ENCODE data around the gene ZSWIM1. TPM values are rescaled to one million over a fixed set of nuclear protein-coding genes. Genes with fewer than 3 reads are reported as not detected.

Gene ZSWIM1
- total and polyA plus RNA-seq, 2 of the 4 experiments (the other 2 are of a cell fraction), result 4.2 to 10.0 TPM

DNA sequence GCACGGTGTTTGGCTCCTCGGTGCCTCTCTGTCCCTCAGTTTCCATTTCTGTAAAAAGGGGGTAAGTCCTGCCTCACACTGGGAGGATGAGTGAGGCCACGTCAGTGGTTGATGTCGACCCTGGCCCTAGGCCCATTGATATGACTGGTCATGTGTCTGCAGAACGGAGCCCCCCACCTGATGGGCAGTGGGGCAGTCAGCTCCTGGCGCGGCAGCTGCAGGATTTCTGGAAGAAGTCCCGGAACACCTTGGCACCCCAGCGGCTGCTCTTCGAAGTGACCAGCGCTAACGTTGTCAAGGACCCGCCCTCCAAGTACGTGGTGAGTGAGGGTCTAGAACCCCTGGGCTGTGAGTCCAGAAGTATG lies 46.2 kb upstream of the ZSWIM1 start:
- no peak for TF ChIP-seq SMC3 (IDR thresholded peaks at IDR 0.05; ENCODE audit: low read depth, low read length)
- TF ChIP-seq CHD1 (IDR thresholded peaks at IDR 0.05; ENCODE audit: low read depth, low read length), result no peak
- TF ChIP-seq FOS (IDR thresholded peaks at IDR 0.05; ENCODE audit: low read depth, low read length), result no peak
- TF ChIP-seq RAD21 (IDR thresholded peaks at IDR 0.05; ENCODE audit: low read length), result no peak
- TF ChIP-seq, protein P1, sequence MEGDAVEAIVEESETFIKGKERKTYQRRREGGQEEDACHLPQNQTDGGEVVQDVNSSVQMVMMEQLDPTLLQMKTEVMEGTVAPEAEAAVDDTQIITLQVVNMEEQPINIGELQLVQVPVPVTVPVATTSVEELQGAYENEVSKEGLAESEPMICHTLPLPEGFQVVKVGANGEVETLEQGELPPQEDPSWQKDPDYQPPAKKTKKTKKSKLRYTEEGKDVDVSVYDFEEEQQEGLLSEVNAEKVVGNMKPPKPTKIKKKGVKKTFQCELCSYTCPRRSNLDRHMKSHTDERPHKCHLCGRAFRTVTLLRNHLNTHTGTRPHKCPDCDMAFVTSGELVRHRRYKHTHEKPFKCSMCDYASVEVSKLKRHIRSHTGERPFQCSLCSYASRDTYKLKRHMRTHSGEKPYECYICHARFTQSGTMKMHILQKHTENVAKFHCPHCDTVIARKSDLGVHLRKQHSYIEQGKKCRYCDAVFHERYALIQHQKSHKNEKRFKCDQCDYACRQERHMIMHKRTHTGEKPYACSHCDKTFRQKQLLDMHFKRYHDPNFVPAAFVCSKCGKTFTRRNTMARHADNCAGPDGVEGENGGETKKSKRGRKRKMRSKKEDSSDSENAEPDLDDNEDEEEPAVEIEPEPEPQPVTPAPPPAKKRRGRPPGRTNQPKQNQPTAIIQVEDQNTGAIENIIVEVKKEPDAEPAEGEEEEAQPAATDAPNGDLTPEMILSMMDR (conservative IDR thresholded peaks at IDR 0.05; ENCODE audit: low read depth, low read length), result no peak
- TF ChIP-seq CEBPB (IDR thresholded peaks at IDR 0.05; ENCODE audit: low read depth, low read length), result no peak
- no peak for TF ChIP-seq USF2 (IDR thresholded peaks at IDR 0.05; ENCODE audit: low read depth, low read length)
- Histone ChIP-seq H3K9me1 (ENCODE audit: insufficient read depth, low read length) (peaks cover 17% of the 10 kb centered on the region), H3K36me3 (ENCODE audit: control insufficient read depth, insufficient read depth, low read length) (peaks cover 9% of the 10 kb centered on the region), H3K4me1 (ENCODE audit: control insufficient read depth, insufficient read depth, low read length) (peaks cover 18% of the 10 kb centered on the region), H4K5ac (ENCODE audit: low read depth, low read length) (no peak overlapping the region), H3K4ac (ENCODE audit: low read depth, low read length) (peak overlapping the region; percentile 66; the same call in 1 of the 2 replicates), H2BK5ac (ENCODE audit: low read depth, low read length, poor library complexity, severe bottlenecking) (no peak overlapping the region), H3K4me3 (ENCODE audit: insufficient read depth, low read depth, low read length) (peak overlapping the region; percentile 94), H2BK20ac (ENCODE audit: low read depth, low read length) (no peak overlapping the region), H2AFZ (replicated peaks; ENCODE audit: low read length, poor library complexity) (no peak overlapping the region), H3K23ac (ENCODE audit: low read depth, low read length) (peak overlapping the region; percentile 96), H3K27ac (ENCODE audit: insufficient read depth, low read length) (peak overlapping the region; percentile 4; the same call in 1 of the 2 replicates), H2BK120ac (ENCODE audit: low read depth, low read length) (no peak overlapping the region), H3K56ac (ENCODE audit: extremely low read depth, insufficient read depth, low read length) (no peak overlapping the region), H2AK9ac (replicated peaks; ENCODE audit: low read depth, low read length, poor library complexity) (peak overlapping the region; percentile 97), H2BK15ac (ENCODE audit: low read depth, low read length) (peak overlapping the region; percentile 25; the same call in 1 of the 3 replicates), H2AK5ac (ENCODE audit: low read depth, low read length) (peak overlapping the region; percentile 92), H3K18ac (ENCODE audit: low read depth, low read length) (no peak overlapping the region), H4K91ac (ENCODE audit: insufficient read depth, low read depth, low read length) (peak overlapping the region; percentile 67; the same call in 1 of the 2 replicates), H3K14ac (replicated peaks; ENCODE audit: low read depth, low read length) (0 out of 2 replicates have a peak overlapping the region, but pooled peaks have one; percentile 1), H3K4me2 (ENCODE audit: low read depth, low read length) (peak overlapping the region; percentile 98), H3K9ac (ENCODE audit: low read depth, low read length) (peak overlapping the region; percentile 94), H3K79me1 (ENCODE audit: low read depth in 1 of 2, low read length in 2 of 2) (peaks cover 15 to 27% of the 10 kb centered on the region in 2 experiments), H4K8ac (ENCODE audit: low read depth in 2 of 2, low read length in 2 of 2) (peak overlapping the region; percentile 68 to 69; a peak in 3 of 4 replicates), H3K27me3 (ENCODE audit: control insufficient read depth, insufficient read depth, low read length) (no peaks in the 10 kb centered on the region), H4K20me1 (ENCODE audit: insufficient read depth, low read length) (no peaks in the 10 kb centered on the region), H3K9me3 (ENCODE audit: control insufficient read depth, insufficient read depth, low read length) (no peaks in the 10 kb centered on the region)
- WGBS, 2 experiments (ENCODE audit: extremely low coverage in 2 of 2, insufficient read length in 1 of 2), result 95% methylated on average over 3 of the region's 14 CpGs; no CpG with 5 or more reads in 1 of the 2 experiments
- CTCF ChIA-PET, result no interaction called here
- DNase-seq, result no peak
- no peak for ATAC-seq (ENCODE audit: low read depth)
- in situ Hi-C loops (cut with MboI; ENCODE audit: low sequenced_read_pairs) (no loop called here), dilution Hi-C loops (cut with HindIII; ENCODE audit: low sequenced_read_pairs, unreplicated experiment) (no loop called here), intact Hi-C loops (cut with micrococcal nuclease) (loop anchor here (10.0 kb wide), 1 partner anchor 100 kb away; the partner anchor contains the start of gene PCIF1)
- BruUV-seq (replicated peaks), result no TSS peak
- POLR2A ChIA-PET (ENCODE audit: unreplicated experiment), result interaction anchor here (0.6 kb wide), 2 partner anchors 14 to 106 kb away, joined by 3 read pairs; no protein-coding TSS in a partner anchor
